Tibial nerve (tissue), 4 donors: Measurements from ENCODE around the gene CHI3L1. TPM values are rescaled to one million over a fixed set of nuclear protein-coding genes. Genes with fewer than 3 reads are reported as not detected.

Source experiments
- DNase-seq, 2 donors: peaks; one replicate each; pipeline ENCODE4 v3.0.0-alpha.2; 2019; ENCODE audit warnings: low spot score in 2 of 2
- H3K27ac ChIP-seq, 4 donors: fragments of 200-600 bp; sonication (generic) in 3 of 4; one replicate each; pipeline ENCODE4 v1.5.1; 2017 to 2019; ENCODE audit warnings: mild to moderate bottlenecking in 1 of 4
- H3K27me3 ChIP-seq, 2 donors: fragments of 200-600 bp; sonication (generic) in 1 of 2; one replicate each; pipeline versions ENCODE4 v1.5.1 to v1.6.0; 2017 to 2019
- H3K36me3 ChIP-seq, 3 donors: fragments of 200-600 bp; sonication (generic); one replicate each; pipeline ENCODE4 v1.5.1; 2018 to 2019
- H3K4me1 ChIP-seq, 4 donors: fragments of 200-600 bp; sonication (generic) in 3 of 4; one replicate each; pipeline ENCODE4 v1.5.1; 2017 to 2019
- H3K4me3 ChIP-seq, 4 donors: fragments of 200-600 bp; sonication (generic) in 3 of 4; one replicate each; pipeline ENCODE4 v1.5.1; 2017 to 2019; ENCODE audit warnings: mild to moderate bottlenecking in 1 of 4, moderate library complexity in 1 of 4
- H3K9me3 ChIP-seq, 4 donors: fragments of 200-600 bp; sonication (generic) in 3 of 4; one replicate each; pipeline ENCODE4 v1.5.1; 2017 to 2019
- EP300 ChIP-seq, 2 donors: sonication (generic); formaldehyde crosslinking; IDR thresholded peaks; one replicate each; pipeline ENCODE4 v1.6.1; 2017; ENCODE audit warnings: antibody characterized with exemption in 2 of 2, mild to moderate bottlenecking in 1 of 2
- POLR2A ChIP-seq, 2 donors: fragments of 450-650 bp; IDR thresholded peaks; one replicate each; pipeline ENCODE4 v1.6.1; 2017; ENCODE audit warnings: antibody characterized with exemption in 2 of 2, mild to moderate bottlenecking in 2 of 2, moderate library complexity in 2 of 2
- WGBS, 2 donors: methylation state at CpG; one replicate each; pipeline ENCODE4 v1.1.5; 2018; 5-methylcytosine and 5-hydroxymethylcytosine counted together
- total RNA-seq, 4 donors: library from RNA; depleted of rRNA; stranded (reverse); fragments of >200 nt; gene quantifications; one replicate each; pipeline ENCODE4 v1.1.0, GENCODE V29; 2016
- TF ChIP-seq, protein P1 (sequence below), 5 experiments: fragments of 200-600 bp in 3 of 5; fragments of 450-650 bp in 2 of 5; sonication (generic) in 3 of 5; IDR thresholded peaks; one replicate each; pipeline ENCODE4 v1.5.1; 2016 to 2019; ENCODE audit warnings: antibody characterized with exemption in 5 of 5, mild to moderate bottlenecking in 3 of 5, moderate library complexity in 2 of 5

Gene CHI3L1
- total RNA-seq, 4 donors from 2014 or later: 5.0 to 150 (median 18.8) TPM; not detected in 1

DNA sequence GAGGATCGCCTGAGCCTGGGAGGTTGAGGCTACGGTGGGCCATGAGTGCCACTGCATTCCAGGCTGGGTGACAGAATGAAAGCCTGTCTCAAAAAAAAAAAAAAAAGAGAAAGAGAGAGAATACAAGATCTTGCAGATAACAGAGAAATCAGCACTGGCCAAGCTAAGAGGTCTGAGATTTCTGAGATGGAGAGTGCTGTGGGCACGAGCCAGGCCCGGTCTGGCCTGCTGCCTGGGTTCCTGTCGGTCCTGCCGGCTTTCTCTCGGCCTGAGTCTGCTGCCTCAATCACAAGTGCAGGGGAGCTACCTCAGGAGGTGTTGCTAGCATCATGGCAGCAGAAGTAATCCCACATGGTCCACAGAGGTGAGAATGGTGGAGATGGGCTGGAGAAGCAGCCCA is 40.0 kb downstream of the CHI3L1 start:
- Histone ChIP-seq H3K36me3 (no peaks in the 10 kb centered on the region), H3K27ac (no peak overlapping the region), H3K4me3 (no peak overlapping the region), H3K9me3 (no peaks in the 10 kb centered on the region), H3K4me1 (peaks cover 0 to 26% (median 0%) of the 10 kb centered on the region in 4 donors), H3K27me3 (no peaks in the 10 kb centered on the region)
- no peak for DNase-seq
- 64 to 65% methylated on average over 7 of the region's 7 CpGs for WGBS, 2 donors
- TF ChIP-seq, protein P1, sequence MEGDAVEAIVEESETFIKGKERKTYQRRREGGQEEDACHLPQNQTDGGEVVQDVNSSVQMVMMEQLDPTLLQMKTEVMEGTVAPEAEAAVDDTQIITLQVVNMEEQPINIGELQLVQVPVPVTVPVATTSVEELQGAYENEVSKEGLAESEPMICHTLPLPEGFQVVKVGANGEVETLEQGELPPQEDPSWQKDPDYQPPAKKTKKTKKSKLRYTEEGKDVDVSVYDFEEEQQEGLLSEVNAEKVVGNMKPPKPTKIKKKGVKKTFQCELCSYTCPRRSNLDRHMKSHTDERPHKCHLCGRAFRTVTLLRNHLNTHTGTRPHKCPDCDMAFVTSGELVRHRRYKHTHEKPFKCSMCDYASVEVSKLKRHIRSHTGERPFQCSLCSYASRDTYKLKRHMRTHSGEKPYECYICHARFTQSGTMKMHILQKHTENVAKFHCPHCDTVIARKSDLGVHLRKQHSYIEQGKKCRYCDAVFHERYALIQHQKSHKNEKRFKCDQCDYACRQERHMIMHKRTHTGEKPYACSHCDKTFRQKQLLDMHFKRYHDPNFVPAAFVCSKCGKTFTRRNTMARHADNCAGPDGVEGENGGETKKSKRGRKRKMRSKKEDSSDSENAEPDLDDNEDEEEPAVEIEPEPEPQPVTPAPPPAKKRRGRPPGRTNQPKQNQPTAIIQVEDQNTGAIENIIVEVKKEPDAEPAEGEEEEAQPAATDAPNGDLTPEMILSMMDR (IDR thresholded peaks at IDR 0.05): no peak
- no peak for TF ChIP-seq EP300 (IDR thresholded peaks at IDR 0.05)
- TF ChIP-seq POLR2A (IDR thresholded peaks at IDR 0.05): no peak

DNA sequence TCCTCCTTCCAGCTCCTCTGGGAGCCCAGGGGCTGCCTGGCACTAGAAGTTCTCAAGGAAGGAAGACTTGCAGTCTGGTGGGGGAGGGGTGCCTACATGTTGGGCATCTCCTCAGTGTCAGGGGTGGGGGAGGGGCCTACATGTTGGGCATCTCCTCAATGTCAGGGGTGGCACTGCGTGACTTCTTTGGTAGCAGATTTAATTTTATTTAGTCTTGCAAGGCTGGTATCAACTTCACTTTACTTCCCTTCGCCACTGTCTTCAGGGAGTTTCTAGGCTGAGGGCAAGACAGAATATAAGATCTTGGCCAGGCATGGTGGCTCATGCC is 40.5 kb downstream of the CHI3L1 start:
- no peaks in the 10 kb centered on the region for H3K36me3 ChIP-seq
- no peak for DNase-seq
- peaks cover 0 to 26% (median 0%) of the 10 kb centered on the region in 4 donors for H3K4me1 ChIP-seq
- H3K9me3 ChIP-seq: no peaks in the 10 kb centered on the region
- no peaks in the 10 kb centered on the region for H3K27me3 ChIP-seq
- 93 to 100% methylated on average over 2 of the region's 2 CpGs for WGBS, 2 donors
- no peak overlapping the region for H3K27ac ChIP-seq
- H3K4me3 ChIP-seq: no peak overlapping the region
- TF ChIP-seq EP300 (IDR thresholded peaks at IDR 0.05) (no peak), POLR2A (IDR thresholded peaks at IDR 0.05) (no peak)
- TF ChIP-seq, protein P1 (IDR thresholded peaks at IDR 0.05): no peak

DNA sequence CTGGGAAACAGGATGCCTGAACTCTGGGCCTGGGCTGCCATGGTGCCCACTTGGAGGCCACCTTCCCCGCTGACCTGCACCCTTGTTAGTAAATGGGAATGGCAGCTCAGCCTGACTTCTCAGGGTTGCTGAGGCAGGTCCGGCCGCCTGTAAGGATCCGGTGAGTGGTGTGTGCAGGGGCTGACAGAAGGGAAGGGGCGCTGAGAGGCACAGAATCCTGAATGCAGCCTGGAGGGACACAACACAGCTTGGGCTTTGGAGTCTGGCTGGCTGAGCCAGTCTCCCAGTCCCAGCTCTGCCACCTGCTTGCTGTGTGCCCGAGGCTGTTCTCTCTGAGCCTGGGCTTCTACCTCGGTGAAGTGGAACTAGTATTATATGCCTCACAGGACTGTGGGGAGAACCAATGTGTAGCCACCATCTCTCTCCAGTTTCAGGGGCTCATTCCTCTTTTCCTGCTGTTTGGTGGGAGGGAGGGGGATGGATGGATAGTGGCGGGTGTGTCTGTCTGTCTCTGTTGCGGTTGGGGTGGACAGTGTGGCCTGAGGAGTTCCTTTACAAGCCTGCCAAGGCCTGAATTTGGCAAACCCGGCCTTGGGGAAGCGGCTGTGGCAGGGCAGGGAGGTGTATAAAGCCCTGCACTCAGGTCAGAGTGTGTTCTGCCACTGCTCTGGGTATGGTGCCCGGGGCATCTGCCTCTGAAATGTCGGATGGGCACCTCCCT is 41.0 kb downstream of the CHI3L1 start:
- TF ChIP-seq EP300 (IDR thresholded peaks at IDR 0.05): no peak
- TF ChIP-seq, protein P1 (IDR thresholded peaks at IDR 0.05): no peak
- no peak for TF ChIP-seq POLR2A (IDR thresholded peaks at IDR 0.05)
- no peak for DNase-seq
- Histone ChIP-seq H3K9me3 (no peaks in the 10 kb centered on the region), H3K4me3 (no peak overlapping the region), H3K27ac (no peak overlapping the region), H3K27me3 (no peaks in the 10 kb centered on the region), H3K4me1 (peaks cover 0 to 26% (median 0%) of the 10 kb centered on the region in 4 donors), H3K36me3 (no peaks in the 10 kb centered on the region)
- 80 to 92% methylated on average over 12 to 13 of the region's 13 CpGs for WGBS, 2 donors

DNA sequence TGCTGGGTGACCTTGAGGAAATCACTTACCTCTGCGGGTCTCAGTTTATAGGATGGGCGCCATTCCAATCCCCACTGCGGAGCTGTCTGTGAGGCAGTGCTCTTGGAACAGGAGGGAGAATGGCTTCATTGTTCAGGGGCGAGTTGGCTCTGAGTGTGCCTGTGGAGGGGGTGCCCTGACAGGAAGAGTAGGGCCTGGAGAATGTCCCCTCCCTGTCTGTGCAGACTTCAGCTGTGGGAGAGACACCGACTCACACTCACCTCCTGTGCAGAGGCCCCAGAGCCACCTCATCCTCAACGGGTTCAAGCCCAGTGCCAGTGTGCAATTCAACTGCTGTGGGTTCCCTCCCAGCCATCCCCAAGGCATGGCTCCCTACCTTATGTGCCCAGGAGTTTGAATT is 41.8 kb downstream of the CHI3L1 start:
- no peak for TF ChIP-seq POLR2A (IDR thresholded peaks at IDR 0.05)
- TF ChIP-seq, protein P1 (IDR thresholded peaks at IDR 0.05): no peak
- no peak for TF ChIP-seq EP300 (IDR thresholded peaks at IDR 0.05)
- Histone ChIP-seq H3K9me3 (no peaks in the 10 kb centered on the region), H3K27me3 (no peaks in the 10 kb centered on the region), H3K27ac (no peak overlapping the region), H3K4me3 (no peak overlapping the region), H3K36me3 (no peaks in the 10 kb centered on the region), H3K4me1 (peaks cover 0 to 26% (median 0%) of the 10 kb centered on the region in 4 donors)
- DNase-seq: no peak
- 24 to 47% methylated on average over 6 of the region's 6 CpGs for WGBS, 2 donors

DNA sequence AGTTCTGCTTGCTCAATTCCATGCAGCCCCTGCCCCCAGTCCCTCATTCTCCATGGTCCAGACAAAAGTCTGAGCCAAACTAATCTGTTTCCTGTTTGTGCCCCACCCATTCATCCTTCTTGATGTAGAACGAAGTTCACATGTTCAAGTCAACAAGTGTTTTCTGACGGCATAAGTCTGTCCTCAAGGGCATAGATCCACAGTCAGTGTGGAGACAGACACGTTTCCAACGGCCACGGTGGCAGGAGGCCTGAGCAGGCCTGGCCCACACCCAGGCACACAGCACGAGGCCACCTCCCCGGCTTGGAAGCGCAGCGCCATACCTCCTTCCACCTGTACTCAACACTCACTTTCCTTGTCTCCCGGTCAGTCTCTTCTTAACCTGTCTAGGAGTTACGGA is 42.9 kb downstream of the CHI3L1 start:
- no peaks in the 10 kb centered on the region for H3K36me3 ChIP-seq
- no peaks in the 10 kb centered on the region for H3K27me3 ChIP-seq
- H3K4me3 ChIP-seq: no peak overlapping the region
- TF ChIP-seq EP300 (IDR thresholded peaks at IDR 0.05): no peak
- no peak for DNase-seq
- H3K4me1 ChIP-seq: peaks cover 0 to 26% (median 0%) of the 10 kb centered on the region in 4 donors
- no peaks in the 10 kb centered on the region for H3K9me3 ChIP-seq
- H3K27ac ChIP-seq: no peak overlapping the region
- WGBS, 2 donors: 74 to 78% methylated on average over 11 of the region's 11 CpGs
